A549 (cell line): ENCODE results near the gene FBXW2.

ENCODE experiments used
- EP300 ChIP-seq, 2 experiments: fragments of >200 bp; sonication (Bioruptor Twin); formaldehyde crosslinking; IDR thresholded peaks; 2 replicates in 1 of 2; 3 replicates in 1 of 2; pipeline ENCODE4 v1.6.1; 2016 to 2017
- HOXA7 ChIP-seq: fragments of 250-450 bp; sonication (Bioruptor Pico); IDR thresholded peaks from 2 replicates; pipeline ENCODE4 v1.5.0; 2020; ENCODE audit warnings: mild to moderate bottlenecking, moderate library complexity
- KDM5A ChIP-seq: fragments of 200-600 bp; sonication (generic); IDR thresholded peaks from 2 replicates; pipeline ENCODE4 v1.6.1; 2016; ENCODE audit warnings: antibody characterized with exemption, mild to moderate bottlenecking
- MAX ChIP-seq: IDR thresholded peaks from 2 replicates; pipeline ENCODE4 v1.6.1; 2012
- MAZ ChIP-seq: fragments of 150-350 bp; IDR thresholded peaks from 2 replicates; pipeline ENCODE4 v1.6.1; 2014; ENCODE audit warnings: antibody characterized with exemption, low read depth, low read length, borderline replicate concordance
- MYC ChIP-seq: IDR thresholded peaks from 2 replicates; pipeline ENCODE4 v1.6.1; 2012; ENCODE audit warnings: mild to moderate bottlenecking, inconsistent platforms, low read length, improper control_type of control experiment, borderline replicate concordance
- PBX3 ChIP-seq: IDR thresholded peaks from 2 replicates; pipeline ENCODE4 v1.6.1; 2012
- POLR2A ChIP-seq: IDR thresholded peaks from 2 replicates; pipeline ENCODE4 v1.6.1; 2012; ENCODE audit warnings: mild to moderate bottlenecking, low read length
- RAD21 ChIP-seq, 2 experiments: fragments of >200 bp in 1 of 2; sonication (Bioruptor Twin) in 1 of 2; formaldehyde crosslinking in 1 of 2; IDR thresholded peaks in 1 of 2; conservative IDR thresholded peaks in 1 of 2; 2 replicates in 1 of 2; 3 replicates in 1 of 2; pipeline ENCODE4 v1.6.1; 2012 to 2018; ENCODE audit warnings: inconsistent platforms in 1 of 2
- RCOR1 ChIP-seq: fragments of 150-350 bp; IDR thresholded peaks from 2 replicates; pipeline ENCODE4 v1.6.1; 2014; ENCODE audit warnings: antibody characterized with exemption, low read length, low read depth
- USF2 ChIP-seq: fragments of 450-650 bp; IDR thresholded peaks from 2 replicates; pipeline ENCODE4 v1.6.1; 2014; ENCODE audit warnings: antibody characterized with exemption
- TF ChIP-seq, protein P1 (sequence below): fragments of >200 bp; sonication (Bioruptor Twin); formaldehyde crosslinking; IDR thresholded peaks from 3 replicates; pipeline ENCODE4 v1.5.1; 2016
- TF ChIP-seq, protein P2 (sequence below): IDR thresholded peaks from 2 replicates; pipeline ENCODE4 v1.6.1; 2012; ENCODE audit warnings: low read depth, borderline replicate concordance

DNA sequence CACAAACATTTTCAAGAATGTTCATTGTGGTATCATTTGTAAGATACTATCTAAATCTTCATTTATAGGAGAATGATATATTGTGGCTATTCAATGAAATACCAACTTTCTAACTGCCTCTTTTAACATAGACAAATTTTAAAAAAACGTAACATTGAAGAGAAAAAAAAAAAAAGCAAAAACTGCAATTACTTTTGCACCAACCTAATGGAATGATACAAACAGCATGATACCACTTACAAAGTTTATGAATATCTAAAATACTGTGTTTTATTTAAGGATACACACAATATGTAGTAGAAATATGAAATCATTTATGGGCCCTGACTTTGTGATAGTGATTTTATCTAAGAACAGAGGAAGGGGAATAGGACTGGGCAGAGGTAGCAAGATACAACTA, 25.4 kb upstream of the FBXW2 start:
- TF ChIP-seq PBX3 = no peak
- TF ChIP-seq RAD21 (conservative IDR thresholded peaks at IDR 0.05 in 1 of 2, IDR thresholded peaks at IDR 0.05 in 1 of 2) = no peak
- TF ChIP-seq USF2 = no peak
- TF ChIP-seq, protein P1, sequence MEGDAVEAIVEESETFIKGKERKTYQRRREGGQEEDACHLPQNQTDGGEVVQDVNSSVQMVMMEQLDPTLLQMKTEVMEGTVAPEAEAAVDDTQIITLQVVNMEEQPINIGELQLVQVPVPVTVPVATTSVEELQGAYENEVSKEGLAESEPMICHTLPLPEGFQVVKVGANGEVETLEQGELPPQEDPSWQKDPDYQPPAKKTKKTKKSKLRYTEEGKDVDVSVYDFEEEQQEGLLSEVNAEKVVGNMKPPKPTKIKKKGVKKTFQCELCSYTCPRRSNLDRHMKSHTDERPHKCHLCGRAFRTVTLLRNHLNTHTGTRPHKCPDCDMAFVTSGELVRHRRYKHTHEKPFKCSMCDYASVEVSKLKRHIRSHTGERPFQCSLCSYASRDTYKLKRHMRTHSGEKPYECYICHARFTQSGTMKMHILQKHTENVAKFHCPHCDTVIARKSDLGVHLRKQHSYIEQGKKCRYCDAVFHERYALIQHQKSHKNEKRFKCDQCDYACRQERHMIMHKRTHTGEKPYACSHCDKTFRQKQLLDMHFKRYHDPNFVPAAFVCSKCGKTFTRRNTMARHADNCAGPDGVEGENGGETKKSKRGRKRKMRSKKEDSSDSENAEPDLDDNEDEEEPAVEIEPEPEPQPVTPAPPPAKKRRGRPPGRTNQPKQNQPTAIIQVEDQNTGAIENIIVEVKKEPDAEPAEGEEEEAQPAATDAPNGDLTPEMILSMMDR = no peak
- no peak for TF ChIP-seq KDM5A
- TF ChIP-seq, protein P2, sequence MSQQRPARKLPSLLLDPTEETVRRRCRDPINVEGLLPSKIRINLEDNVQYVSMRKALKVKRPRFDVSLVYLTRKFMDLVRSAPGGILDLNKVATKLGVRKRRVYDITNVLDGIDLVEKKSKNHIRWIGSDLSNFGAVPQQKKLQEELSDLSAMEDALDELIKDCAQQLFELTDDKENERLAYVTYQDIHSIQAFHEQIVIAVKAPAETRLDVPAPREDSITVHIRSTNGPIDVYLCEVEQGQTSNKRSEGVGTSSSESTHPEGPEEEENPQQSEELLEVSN = no peak
- TF ChIP-seq MAX = no peak
- no peak for TF ChIP-seq RCOR1
- no peak for TF ChIP-seq MAZ
- TF ChIP-seq POLR2A = no peak
- no peak for TF ChIP-seq EP300 (IDR thresholded peaks at IDR 0.05)
- no peak for TF ChIP-seq HOXA7 (CRISPR knock-in tag)
- TF ChIP-seq MYC = no peak
